HuH-7 (cell line): Measurements from ENCODE around the gene BCAS1.

Experiments used
- DNase-seq: peaks from one replicate; pipeline ENCODE4 v3.0.0; 2011; ENCODE audit warnings: low spot score

BCAS1 gene

DNA sequence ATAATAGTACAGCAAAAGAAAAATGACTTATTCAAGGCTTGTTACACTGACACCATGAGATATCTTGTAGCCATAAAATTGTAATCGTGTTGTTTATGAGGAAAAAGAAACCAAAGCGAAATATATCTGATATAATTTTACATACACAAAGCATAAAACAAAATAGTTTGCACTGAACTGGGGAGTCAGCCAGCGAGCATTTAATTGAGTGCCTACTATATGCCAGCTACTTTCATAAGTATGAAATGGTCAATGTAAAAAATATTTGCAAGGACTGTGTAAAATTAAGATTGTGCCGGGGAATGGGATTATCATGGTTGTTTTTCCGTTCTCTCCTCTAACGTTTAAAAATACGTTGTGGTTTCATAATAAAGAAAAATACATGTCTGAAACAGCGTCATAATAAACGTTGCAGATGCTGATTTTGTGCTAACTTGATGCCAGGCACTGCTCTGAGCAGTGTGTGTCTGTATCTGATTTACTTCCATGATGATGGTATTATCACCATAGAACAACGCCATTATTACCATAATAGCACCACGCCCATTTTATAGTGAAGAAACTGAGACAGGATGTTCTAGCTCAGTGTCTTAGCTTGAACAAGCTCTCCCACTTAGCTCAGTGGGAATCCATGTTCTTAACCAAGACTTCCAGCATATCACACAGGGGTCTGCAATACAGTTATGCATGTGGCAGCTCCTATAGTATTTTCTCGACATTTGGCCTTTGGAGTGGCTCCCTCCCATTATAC, 144.6 kb downstream of the BCAS1 start:
- DNase-seq: no peak

DNA sequence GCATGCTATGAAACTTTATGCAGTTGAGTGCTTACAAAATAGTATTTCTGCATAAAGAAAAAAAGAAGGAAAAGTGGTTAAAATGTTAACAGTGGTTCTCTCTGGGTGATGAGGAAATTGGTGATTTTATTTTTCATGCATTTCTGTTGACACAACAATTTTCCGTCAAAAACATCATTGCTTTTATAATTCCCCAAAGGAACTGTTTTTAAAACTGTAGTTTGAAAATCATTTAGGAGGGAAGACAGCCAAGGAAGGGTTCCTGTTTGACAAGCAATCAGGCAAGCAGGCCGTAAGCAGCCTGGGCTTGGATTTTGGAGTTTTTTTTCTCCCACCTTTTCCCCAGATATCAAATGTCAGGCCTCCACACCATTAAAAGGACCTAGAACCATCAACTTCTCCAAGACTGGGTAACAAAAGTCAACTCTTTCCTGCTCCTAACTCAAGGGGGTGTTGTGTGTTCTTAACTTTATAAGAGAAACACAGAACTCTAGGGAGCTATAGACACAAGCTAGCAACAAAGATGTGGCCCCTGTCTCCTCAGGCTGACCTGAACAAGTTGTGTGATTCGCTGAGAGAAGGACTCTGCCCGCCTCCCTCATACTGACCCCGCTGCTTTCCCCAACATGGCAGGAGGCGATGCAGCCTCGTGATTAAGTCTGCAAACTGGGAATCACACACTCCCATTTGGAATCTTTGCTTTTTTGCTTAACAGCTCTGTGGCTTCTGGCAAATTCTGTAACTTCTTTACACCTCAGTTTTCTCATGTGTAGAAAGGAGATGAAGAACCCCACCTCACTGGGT, 146.6 kb downstream of the BCAS1 start:
- DNase-seq: no peak

DNA sequence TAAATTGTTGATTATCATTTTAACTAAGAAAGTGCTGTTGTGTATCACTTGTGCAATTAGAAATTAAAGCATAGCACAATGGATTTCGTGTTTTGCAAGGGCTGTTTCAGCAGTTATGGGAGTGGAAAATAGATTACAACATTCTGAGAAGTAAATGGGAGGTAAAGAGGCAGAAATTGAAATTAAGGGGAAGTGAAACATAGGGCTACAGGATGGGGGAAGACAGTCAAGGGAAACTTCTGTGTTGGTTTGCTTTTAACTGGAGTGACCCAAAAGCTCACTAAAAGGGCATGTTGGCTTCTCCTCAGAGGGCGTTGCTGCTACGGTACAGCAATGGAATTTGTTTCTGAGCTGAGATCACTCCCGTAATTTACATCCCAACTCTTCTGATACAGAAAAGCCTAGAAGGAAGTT, 147.5 kb downstream of the BCAS1 start:
- DNase-seq: no peak

DNA sequence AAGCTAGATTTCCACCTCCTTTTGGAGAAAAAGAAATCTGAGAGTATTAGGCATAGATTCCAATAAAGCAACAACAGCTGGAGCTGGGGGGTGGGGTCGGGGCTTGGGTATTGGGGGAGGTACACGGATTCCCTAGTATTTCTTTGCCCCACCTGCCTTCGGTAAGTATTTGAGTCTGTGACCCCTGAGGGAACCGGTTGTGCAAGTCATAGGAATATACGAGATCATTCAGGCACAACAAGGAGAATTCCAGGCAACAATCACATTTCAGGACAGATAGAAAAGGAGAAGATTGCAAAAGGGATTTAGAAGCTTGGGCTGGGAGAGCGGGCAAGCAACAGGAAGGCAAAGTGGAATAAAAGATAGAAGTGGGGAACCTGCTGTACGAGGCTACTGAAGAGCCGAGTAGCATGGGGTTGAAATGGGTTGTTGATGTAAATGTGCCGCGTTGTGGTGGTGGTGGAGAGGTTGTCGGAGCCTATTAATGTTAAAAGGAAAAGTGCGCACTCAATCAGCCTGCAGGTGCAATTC, 148.9 kb downstream of the BCAS1 start:
- DNase-seq: no peak

DNA sequence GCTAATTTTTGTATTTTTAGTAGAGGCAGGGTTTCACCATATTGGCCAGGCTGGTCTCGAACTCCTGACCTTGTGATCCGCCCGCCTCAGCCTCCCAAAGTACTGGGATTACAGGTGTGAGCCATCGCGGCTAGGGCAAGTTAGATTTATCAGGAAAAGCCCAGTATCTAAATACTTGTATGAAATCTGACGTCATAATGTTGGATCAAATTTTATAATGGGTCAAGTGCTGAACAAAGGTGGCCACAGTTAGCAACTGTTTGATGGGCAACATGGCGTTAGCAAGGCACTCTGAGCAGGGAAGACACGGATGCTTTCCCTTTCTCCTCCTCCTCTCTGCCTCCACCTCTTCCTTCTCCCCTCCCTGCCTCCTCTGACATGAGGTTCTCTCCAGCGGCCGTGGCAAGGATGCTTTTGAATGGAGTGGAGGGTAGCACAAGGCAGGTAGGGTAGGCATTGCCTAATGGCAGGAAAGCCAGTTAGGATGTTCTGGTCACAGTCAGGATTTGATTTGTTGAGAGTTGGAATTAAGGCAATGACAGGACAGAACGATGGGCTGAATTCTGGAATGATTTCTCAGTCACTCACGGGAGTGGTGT, 149.6 kb downstream of the BCAS1 start:
- DNase-seq: no peak

DNA sequence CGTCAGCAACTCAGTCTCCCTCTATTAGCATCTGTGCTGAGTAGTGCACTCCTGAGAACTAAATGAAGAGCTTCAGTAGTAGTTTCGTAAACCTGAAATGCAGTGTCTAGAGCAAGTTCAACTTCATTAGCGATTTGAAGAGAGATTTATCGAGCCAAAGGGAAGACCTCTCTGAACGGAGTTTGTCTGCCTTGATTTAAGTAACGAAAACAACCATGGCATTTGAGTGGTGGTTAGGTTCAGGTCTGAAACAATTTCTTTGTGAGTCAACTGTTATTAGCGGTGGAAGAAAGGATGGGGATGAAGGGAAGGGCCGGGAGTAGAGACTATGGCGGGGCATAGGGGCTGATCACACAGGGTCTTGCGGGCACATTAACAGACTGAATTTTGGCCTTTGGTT, 150.5 kb downstream of the BCAS1 start:
- DNase-seq: no peak

DNA sequence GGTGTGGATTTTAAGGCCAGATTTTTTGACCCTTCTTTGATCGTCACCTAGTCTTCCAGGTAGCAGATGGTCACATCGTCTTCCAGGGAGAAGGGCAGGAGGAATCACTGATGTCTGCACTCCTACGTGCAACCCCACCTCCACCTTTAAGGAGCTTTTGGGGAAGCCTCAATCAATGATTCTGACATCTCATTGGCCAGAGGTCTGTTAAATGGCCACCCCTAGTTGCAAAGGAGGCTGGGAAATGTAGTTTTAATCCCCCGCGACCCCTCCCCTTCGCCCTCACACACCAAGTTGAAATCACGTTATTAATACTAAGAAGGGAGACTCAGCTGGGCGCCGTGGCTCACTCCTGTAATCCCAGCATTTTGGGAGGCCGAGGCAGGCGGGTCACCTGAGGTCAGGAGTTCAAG, 151.4 kb downstream of the BCAS1 start:
- no peak for DNase-seq

DNA sequence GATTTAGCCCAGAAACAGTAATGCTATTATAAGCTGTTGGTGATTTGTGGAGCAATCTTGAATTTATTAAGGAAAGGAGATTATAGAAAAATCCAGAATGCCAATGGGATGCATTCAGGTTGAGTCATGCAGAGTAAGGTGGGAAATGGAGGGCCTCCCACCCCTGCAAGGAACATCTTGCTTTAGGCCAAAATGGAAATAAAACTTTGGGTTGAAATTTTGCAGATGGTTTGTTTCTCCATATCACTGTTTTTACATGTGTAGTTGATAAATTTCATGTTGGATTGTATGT, 152.4 kb downstream of the BCAS1 start:
- DNase-seq: no peak

DNA sequence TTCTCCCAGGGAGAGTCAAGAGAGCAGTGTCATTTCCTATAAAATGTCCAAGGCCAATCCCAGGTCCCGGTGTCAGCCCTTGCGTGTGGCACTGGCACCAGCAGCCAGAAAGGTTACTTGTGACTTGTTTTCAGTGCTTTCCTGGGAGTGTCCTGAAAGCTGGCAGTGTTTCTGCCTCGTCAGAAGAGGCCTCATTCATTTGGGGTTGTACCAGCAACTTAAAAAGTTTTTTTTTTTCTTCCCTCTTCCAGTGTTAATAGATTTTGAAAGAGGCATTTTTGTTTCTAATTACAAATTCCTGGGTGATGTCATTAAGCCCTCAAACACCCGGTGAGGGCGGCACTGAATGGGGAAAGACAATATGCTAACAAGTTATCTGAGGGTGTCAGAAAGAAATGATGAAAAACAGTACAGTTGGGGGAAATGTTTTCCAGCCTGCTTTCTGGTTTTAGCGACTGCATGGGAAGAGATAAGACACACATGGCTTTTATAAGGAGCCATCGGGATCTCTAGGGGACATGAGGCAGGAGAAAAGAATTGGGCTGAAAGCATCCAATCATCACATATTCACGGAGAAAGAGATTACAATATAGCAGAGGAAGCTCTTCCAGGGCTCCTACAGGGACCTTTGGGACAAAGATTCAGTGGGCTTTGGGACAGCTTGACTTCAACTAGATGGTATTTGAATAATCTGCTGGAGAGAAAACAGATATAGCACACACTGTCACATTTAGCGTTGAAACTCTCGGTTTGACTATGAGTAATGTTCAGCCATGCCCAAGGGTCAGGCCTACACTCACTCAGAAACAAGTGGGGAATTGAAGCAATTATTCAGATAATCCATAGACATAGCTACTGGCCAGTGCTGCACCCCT, 153.0 kb downstream of the BCAS1 start:
- DNase-seq: no peak

DNA sequence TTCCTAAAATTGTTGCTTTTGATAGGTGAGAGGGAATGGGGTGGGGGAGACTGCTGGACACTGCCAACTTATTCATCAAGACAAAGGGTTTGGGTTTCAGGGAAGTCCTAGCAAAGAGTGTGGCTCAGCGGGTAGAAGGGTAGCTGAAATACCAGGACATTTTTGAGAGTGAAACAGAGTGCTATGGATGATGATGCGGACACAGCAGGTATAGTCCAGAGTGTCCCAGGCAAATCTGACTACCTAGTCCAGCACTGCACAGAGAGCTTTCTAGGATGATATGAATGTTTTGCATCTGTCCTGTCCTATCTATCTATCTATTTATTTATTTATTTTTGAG, 154.3 kb downstream of the BCAS1 start:
- no peak for DNase-seq

DNA sequence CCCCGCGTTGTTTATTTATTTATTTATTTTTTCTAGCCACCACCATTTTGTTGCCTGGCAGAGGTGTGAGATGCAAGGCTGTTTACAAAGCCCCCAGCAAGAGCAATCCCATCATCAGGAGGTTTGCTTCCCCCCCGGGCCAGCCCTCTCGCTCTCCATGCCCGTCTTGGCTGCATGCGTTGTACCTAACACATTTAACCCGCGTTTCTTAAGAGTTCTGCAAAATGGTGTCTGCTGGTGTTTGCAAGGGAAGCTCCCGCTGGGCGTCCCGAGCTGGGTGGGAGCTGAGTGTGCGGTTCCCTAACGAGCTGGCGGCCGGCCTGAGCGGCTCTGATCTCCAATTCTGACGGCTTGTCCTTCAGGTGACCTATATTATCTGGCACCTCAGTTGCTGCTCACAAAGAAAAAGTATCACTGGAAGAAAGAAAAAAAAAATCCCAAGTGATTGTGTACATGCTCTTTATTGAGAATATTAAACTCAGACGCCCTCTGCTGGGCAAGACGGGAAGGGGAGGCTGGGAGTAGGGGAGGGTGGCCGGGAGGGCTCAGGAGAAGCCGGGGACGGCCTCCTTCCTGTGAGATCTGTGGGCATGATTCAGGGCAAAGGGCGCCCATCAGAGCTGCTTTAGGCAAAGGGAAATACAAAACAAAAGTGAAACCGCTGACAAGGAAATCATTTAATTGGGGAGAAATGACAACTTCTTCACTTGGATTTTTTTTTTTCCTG, 154.8 kb downstream of the BCAS1 start:
- DNase-seq: peak; percentile 85

DNA sequence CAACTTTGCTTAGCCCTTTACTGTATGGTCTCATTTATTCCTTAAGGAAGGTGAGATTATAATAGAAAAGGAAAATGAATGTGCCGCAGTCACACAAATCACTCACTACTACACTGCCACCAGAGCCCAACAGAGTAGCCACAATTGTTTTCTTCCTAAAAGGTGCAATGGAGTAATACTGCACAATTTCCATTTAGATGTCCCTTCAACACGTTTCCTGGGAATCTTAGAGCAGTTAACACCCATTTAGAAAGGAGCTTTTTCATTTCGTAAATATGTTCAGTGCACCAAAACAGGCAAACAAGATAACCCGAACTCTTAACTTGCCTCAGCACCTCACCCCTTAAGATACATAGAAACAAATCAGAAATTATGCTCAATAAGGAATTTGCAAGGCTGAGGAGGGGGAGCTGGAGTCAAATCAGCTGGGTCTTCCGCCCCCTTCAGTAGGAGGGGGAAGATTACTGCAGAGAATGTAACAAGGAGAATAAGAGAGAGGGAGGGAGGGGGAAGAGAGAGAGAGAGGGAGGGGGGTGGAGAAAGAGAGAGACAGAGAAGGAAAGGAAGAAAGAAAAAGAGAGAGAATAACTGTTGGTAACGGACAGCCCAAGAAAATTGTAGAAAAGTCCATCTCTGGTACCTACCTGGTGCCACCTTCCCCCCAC, 155.5 kb downstream of the BCAS1 start:
- no peak for DNase-seq

DNA sequence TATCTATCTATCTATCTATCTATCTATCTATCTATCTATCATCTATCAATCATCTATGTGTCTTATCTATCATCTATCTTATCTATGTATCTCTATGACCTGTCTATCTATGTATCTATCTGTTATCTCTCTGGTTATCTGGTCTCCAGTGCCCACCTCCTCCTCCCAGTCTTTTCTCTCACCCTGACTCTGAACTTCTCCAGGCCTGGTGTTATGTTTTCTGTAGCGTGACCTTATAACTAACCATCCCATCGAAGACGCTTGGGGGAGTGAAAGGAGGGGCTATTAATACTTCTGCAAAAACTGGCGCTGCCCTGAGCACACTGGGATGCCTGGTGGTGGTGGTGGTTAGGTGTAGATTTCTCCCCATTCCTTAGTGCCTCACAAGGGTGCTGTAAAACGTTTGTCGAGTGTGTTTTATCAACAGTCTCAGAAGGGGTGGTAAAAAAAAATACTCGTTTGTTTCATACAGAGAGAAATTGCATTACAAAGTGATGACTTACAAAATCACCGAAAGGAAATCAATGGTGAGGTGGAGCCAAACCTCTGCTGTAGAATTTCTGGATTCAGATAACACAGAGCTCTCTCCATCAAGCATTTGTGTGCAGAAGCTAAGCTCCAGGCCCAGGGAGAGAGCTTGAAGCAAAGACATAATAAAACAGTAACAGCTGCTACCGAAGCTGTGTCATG, 156.2 kb downstream of the BCAS1 start:
- DNase-seq: no peak

DNA sequence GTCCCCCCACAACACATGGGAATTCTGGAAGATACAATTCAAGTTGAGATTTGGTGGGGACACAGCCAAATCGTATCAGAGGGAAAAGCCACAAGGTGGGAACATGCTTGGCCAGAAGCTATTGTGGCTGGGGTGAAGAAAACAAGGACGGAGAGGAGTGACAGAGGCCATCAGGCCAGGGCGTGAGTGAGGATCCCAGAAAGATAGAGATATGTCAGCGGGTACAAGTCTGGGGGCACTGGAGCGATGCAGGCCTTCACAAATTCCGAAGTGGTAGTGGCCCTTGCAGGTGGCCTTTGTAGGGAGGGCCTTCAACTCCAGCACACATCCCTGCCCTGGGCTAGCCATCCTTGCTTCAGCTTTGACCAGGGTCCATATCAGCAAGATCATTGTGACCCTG, 159.1 kb downstream of the BCAS1 start:
- no peak for DNase-seq

DNA sequence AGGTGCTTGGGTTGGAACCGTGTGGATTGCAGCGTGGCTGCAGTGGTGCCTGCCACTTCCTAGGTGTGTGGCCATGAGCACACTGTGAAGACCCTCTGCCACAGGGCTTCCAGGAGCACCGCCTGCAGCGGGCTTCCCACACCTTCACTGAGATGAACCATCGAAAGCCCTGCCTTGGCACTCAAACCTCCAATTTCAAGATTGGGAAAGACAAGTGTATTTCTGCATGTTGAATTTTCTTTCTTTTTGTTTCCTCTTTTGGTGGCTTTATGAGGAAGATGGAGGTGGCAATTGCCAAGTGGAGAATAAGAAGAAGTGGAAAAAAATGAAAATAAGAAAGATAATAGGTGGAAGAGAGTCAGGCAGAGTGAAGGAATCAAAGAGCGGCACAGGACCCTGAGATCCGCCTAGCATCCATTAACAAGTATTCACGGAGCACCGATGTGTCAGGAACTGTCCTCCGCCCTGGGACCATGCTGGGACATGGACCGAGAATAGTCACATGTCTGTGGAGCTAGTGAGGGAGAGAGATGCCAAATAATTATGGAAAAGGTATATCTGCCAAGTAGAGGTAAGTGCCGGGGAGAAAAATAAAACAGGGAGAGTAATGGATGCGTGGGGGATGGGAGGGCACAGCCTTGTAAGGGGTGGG, 159.9 kb downstream of the BCAS1 start:
- no peak for DNase-seq

DNA sequence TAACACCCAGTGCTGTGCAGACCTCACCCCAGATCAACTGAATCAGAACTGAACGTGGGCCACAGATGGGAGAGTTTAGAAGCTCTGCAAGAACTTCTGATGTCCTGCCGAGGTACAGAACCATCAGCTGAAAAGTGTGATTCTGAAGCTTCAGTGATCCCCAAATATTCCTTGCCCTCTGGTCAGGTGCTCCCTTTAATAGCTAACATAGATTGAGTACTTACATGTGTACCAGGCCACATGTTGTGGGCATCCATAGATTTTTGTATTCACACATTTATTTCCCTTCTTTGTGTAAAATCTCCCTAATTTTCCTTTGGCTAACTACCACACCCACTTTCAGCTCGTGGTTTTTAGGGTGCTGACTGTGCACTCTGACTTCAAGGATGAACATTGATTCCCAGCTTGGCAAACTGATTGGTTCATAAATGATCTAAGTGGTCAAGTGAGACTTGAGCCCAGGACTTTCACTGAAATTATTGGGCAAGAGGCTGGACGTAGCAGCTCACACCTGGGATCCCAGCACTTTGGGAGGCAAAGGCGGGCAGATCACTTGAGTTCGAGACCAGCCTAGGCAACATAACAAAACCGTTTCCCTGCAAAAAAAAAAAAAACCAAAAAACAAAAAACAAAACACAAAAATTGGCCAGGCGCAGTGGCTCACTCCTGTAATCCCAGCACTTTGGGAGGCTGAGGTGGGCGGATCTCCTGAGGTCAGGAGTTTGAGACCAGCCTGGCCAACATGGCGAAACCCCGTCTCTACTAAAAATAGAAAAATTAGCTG, 162.2 kb downstream of the BCAS1 start:
- DNase-seq: no peak

DNA sequence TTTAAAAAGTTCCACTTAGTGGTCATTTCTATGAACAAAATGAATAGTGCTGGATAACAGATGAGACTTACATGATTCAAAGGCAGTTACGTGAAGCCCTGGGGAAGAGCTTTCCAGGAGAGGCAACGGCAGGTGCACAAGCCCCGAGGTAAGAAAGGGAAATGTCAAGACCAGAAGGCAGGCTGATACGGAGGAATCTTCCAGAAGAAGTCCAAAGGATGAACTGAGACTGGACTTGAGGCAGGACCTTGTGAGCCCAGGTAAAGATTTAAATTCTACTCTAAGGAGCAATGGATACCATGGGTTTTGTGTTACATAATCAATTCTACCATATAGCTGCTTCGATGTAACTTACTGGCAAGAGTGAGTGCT, 164.6 kb downstream of the BCAS1 start:
- DNase-seq: no peak

DNA sequence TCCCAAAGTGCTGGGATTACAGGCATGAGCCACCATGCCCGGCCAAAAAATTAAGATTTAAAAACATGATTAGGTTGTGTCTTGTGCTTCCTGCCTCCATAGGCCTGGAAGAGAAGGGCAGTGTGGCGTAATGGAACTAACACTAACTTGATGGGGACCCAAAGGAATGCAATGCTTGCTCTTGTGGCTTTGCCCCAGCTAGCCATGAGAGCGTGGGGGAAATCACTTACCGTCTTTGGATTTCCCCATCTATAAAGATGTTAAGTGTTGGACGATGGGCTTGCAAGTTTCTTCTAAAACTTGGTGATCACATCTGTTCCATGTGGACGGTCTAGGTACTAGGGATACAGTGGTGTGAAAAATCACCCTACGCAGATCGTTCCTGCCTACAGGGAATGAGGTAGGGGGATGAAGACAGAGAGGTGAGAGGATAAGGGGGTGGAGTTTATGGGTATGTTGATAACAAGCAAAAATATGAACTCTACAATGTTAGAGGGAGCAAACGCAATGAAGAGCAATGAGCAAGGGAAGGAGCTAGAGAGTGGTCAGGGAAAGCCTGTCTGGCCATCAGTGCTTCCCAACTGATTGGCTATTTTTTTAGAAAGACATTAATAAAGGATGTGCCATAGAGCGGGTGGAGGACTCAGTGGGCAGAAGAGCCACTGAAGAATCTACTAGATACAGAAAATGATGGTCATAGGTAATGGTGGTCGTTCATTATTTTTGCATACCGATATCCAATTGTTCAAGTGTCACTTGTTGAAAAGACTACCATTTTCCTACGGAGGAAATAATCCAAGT, 165.2 kb downstream of the BCAS1 start:
- no peak for DNase-seq
